Endothelial cell of umbilical vein (primary cell): ENCODE data around the gene DNAH6. TPM values are rescaled to one million over a fixed set of nuclear protein-coding genes. Genes with fewer than 3 reads are reported as not detected.

Source experiments
- BruUV-seq: library from RNA; stranded (reverse); fragments of 400-500 nt; replicated peaks from 2 replicates; lab custom pipeline; 2021; lab: Mats Ljungman, UMichigan
- CTCF ChIA-PET: fragments of 300-600, 350-600 bp; sonication (Branson Sonifier 250); formaldehyde crosslinking; loops from one replicate; lab custom pipeline; 2021; ENCODE audit warnings: antibody characterized with exemption, inconsistent platforms; lab: Charles Lee
- POLR2A ChIA-PET: fragments of 300-600, 350-600 bp; sonication (Branson Sonifier 250); formaldehyde crosslinking; loops from one replicate; lab custom pipeline; 2021; ENCODE audit warnings: antibody characterized with exemption, inconsistent platforms; lab: Charles Lee
- DNase-seq: peaks from one replicate; pipeline ENCODE4 v3.0.0-alpha.2; 2011; ENCODE audit warnings: low read depth, low spot score
- FAIRE-seq: peaks from 2 replicates; lab custom pipeline; 2011; peaks lifted over from hg19 to GRCh38; lab: Jason Lieb, UNC
- H2AFZ ChIP-seq: 2 replicates; pipeline ENCODE4 v1.6.0; 2012; ENCODE audit warnings: low read depth, low read length, control low read depth, inconsistent platforms
- H3K27ac ChIP-seq: 2 replicates; pipeline ENCODE4 v1.5.1; 2011; ENCODE audit warnings: low read depth, mild to moderate bottlenecking, control low read depth, low read length, moderate library complexity; ENCODE audit not compliant: insufficient read depth
- H3K27me3 ChIP-seq, 2 experiments: 2 replicates each; pipeline versions ENCODE4 v1.6.0 to v1.6.1; 2011; ENCODE audit warnings: low read length in 2 of 2, mixed read lengths in 1 of 2; ENCODE audit not compliant: control insufficient read depth in 2 of 2, insufficient read depth in 2 of 2
- H3K36me3 ChIP-seq, 2 experiments: 2 replicates in 1 of 2; 3 replicates in 1 of 2; pipeline ENCODE4 v1.5.1; 2011; ENCODE audit warnings: low read length in 2 of 2, mild to moderate bottlenecking in 1 of 2, moderate library complexity in 1 of 2; ENCODE audit not compliant: control insufficient read depth in 2 of 2, insufficient read depth in 2 of 2; ENCODE audit errors: extremely low read depth in 1 of 2
- H3K4me1 ChIP-seq: 3 replicates; pipeline ENCODE4 v1.5.1; 2011; ENCODE audit warnings: mild to moderate bottlenecking, low read length; ENCODE audit not compliant: control insufficient read depth, insufficient read depth; ENCODE audit errors: extremely low read depth
- H3K4me2 ChIP-seq: 2 replicates; pipeline ENCODE4 v1.6.1; 2011; ENCODE audit warnings: low read length, control low read depth, mixed read lengths; ENCODE audit not compliant: insufficient read depth
- H3K4me3 ChIP-seq, 3 experiments: fragments of 200-600 bp in 1 of 3; sonication (generic), shearing (Covaris generic) in 1 of 3; replicated peaks in 1 of 3; 2 replicates each; pipeline ENCODE4 v1.5.1; 2011 to 2016; ENCODE audit warnings: control low read depth in 3 of 3, low read length in 3 of 3, mild to moderate bottlenecking in 2 of 3, inconsistent platforms in 1 of 3, low read depth in 1 of 3, moderate library complexity in 1 of 3; ENCODE audit not compliant: insufficient read depth in 1 of 3
- H3K79me2 ChIP-seq: 2 replicates; pipeline ENCODE4 v1.6.0; 2012; ENCODE audit warnings: low read length, inconsistent platforms; ENCODE audit not compliant: control insufficient read depth, insufficient read depth
- H3K9ac ChIP-seq: replicated peaks from 2 replicates; pipeline ENCODE3; 2011; ENCODE audit warnings: low read length, control low read depth; ENCODE audit not compliant: insufficient read depth; ENCODE audit errors: extremely low read depth
- H3K9me1 ChIP-seq: replicated peaks from 3 replicates; pipeline ENCODE4 v1.6.0; 2011; ENCODE audit warnings: mild to moderate bottlenecking, low read length; ENCODE audit not compliant: control insufficient read depth, insufficient read depth; ENCODE audit errors: extremely low read depth
- H3K9me3 ChIP-seq: replicated peaks from 2 replicates; pipeline ENCODE4 v1.5.1; 2012; ENCODE audit warnings: low read length, inconsistent platforms; ENCODE audit not compliant: control insufficient read depth, insufficient read depth
- H4K20me1 ChIP-seq: replicated peaks from 2 replicates; pipeline ENCODE3; 2011; ENCODE audit warnings: mild to moderate bottlenecking, low read length; ENCODE audit not compliant: control insufficient read depth, insufficient read depth; ENCODE audit errors: extremely low read depth
- EZH2 ChIP-seq: IDR thresholded peaks from 2 replicates; pipeline ENCODE4 v1.6.1; 2012; ENCODE audit warnings: borderline replicate concordance, low read depth, mild to moderate bottlenecking, moderate library complexity, low read length, inconsistent platforms; ENCODE audit not compliant: severe bottlenecking
- FOS ChIP-seq: IDR thresholded peaks from 2 replicates; pipeline ENCODE4 v1.6.1; 2011; ENCODE audit warnings: mild to moderate bottlenecking, low read length, moderate library complexity, borderline replicate concordance; ENCODE audit not compliant: insufficient read depth
- GATA2 ChIP-seq: IDR thresholded peaks from 2 replicates; pipeline ENCODE4 v1.7.0; 2011; ENCODE audit warnings: low read depth, mild to moderate bottlenecking, moderate library complexity, mixed read lengths, low read length; ENCODE audit not compliant: insufficient read length, insufficient read depth
- JUN ChIP-seq: IDR thresholded peaks from 2 replicates; pipeline ENCODE4 v1.6.1; 2011; ENCODE audit warnings: borderline replicate concordance, low read depth; ENCODE audit not compliant: insufficient read length, insufficient read depth
- MYC ChIP-seq: IDR thresholded peaks from one replicate; pipeline ENCODE4 v1.6.1; 2011; ENCODE audit warnings: mild to moderate bottlenecking, low read depth, low read length
- POLR2A ChIP-seq: IDR thresholded peaks from 2 replicates; pipeline ENCODE4 v1.6.1; 2012; ENCODE audit warnings: low read depth, mild to moderate bottlenecking, control low read depth, low read length
- POLR2AphosphoS5 ChIP-seq: IDR thresholded peaks from 2 replicates; pipeline ENCODE4 v1.6.1; 2012; ENCODE audit warnings: low read depth, mild to moderate bottlenecking, control low read depth, low read length, moderate library complexity; ENCODE audit not compliant: insufficient read depth
- dilution Hi-C: fragments of 300-500 bp; cut with MboI; formaldehyde crosslinking; loops from one replicate; pipeline ENCODE4 v1.15.0; 2019; ENCODE audit warnings: low sequenced_read_pairs; ENCODE audit not compliant: extremely low pct_ligation_motif_present
- intact Hi-C: fragments of 100-400 bp; cut with micrococcal nuclease; formaldehyde crosslinking; loops from one replicate; pipeline ENCODE4 v1.10.0; 2022
- polyA plus RNA-seq, 4 experiments: library from polyadenylated mRNA; depleted of rRNA in 3 of 4; stranded (reverse) in 3 of 4; unstranded in 1 of 4; fragments of >200 nt; gene quantifications; 2 replicates each; pipeline versions ENCODE4 v1.2.1 to v1.2.3, GENCODE V29; 2011 to 2012; ENCODE audit warnings: missing spikeins in 1 of 4
- total RNA-seq: library from RNA; stranded (reverse); gene quantifications from 2 replicates; pipeline ENCODE4 v1.2.3, GENCODE V29; 2021
- TF ChIP-seq, protein P1 (sequence below): IDR thresholded peaks from 2 replicates; pipeline ENCODE4 v1.6.1; 2011; ENCODE audit not compliant: insufficient read depth, insufficient read length
- TF ChIP-seq, protein P2 (sequence below), 2 donors: IDR thresholded peaks; 1 replicate in 1 of 2; 2 replicates in 1 of 2; pipeline ENCODE4 v1.5.1; 2011; ENCODE audit warnings: low read length in 2 of 2, mild to moderate bottlenecking in 2 of 2, moderate library complexity in 2 of 2, control low read depth in 1 of 2, inconsistent platforms in 1 of 2, low read depth in 1 of 2; ENCODE audit not compliant: insufficient read depth in 1 of 2; ENCODE audit errors: extremely low read depth in 1 of 2

The DNAH6 gene
- total and polyA plus RNA-seq, 2 donors (not counting 3 experiments of a cell fraction or from before 2014, with no cell fraction given): 0.24 TPM; not detected in 1

- DNase-seq: no peak
- dilution Hi-C loops: no loop called here
- Histone ChIP-seq H3K36me3 (no peaks in the 10 kb centered on the region), H4K20me1 (no peaks in the 10 kb centered on the region), H3K9me3 (no peaks in the 10 kb centered on the region), H3K27me3 (peaks cover 3 to 6% of the 10 kb centered on the region in 2 experiments), H3K79me2 (no peaks in the 10 kb centered on the region), H2AFZ (no peak overlapping the region), H3K27ac (no peak overlapping the region), H3K4me2 (no peak overlapping the region), H3K9ac (no peak overlapping the region), H3K4me3 (no peak overlapping the region), H3K9me1 (no peaks in the 10 kb centered on the region), H3K4me1 (no peaks in the 10 kb centered on the region)
- BruUV-seq: no TSS peak
- intact Hi-C loops: no loop called here
- TF ChIP-seq JUN: no peak
- no peak for TF ChIP-seq POLR2A
- TF ChIP-seq GATA2: no peak
- no peak for TF ChIP-seq POLR2AphosphoS5
- TF ChIP-seq, protein P1, sequence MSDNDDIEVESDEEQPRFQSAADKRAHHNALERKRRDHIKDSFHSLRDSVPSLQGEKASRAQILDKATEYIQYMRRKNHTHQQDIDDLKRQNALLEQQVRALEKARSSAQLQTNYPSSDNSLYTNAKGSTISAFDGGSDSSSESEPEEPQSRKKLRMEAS: no peak
- TF ChIP-seq, protein P2, sequence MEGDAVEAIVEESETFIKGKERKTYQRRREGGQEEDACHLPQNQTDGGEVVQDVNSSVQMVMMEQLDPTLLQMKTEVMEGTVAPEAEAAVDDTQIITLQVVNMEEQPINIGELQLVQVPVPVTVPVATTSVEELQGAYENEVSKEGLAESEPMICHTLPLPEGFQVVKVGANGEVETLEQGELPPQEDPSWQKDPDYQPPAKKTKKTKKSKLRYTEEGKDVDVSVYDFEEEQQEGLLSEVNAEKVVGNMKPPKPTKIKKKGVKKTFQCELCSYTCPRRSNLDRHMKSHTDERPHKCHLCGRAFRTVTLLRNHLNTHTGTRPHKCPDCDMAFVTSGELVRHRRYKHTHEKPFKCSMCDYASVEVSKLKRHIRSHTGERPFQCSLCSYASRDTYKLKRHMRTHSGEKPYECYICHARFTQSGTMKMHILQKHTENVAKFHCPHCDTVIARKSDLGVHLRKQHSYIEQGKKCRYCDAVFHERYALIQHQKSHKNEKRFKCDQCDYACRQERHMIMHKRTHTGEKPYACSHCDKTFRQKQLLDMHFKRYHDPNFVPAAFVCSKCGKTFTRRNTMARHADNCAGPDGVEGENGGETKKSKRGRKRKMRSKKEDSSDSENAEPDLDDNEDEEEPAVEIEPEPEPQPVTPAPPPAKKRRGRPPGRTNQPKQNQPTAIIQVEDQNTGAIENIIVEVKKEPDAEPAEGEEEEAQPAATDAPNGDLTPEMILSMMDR (IDR thresholded peaks at IDR 0.05; ENCODE audit: extremely low read depth in 1 of 2, insufficient read depth in 1 of 2, low read depth in 1 of 2, low read length in 2 of 2): no peak
- TF ChIP-seq FOS: no peak
- TF ChIP-seq EZH2: no peak
- TF ChIP-seq MYC: no peak
- FAIRE-seq: no peak
- ChIA-PET POLR2A (no interaction called here), CTCF (interaction anchor here (1.0 to 1.3 kb wide), 3 partner anchors 23 to 355 kb away, joined by 3 to 4 read pairs (median 4); no protein-coding TSS in a partner anchor)
These were observed 11.1 kb downstream of the DNAH6 start for GRCh38 chr2:84527137-84528129.
